ENCODE measurements around the gene DHRS3.

DNA sequence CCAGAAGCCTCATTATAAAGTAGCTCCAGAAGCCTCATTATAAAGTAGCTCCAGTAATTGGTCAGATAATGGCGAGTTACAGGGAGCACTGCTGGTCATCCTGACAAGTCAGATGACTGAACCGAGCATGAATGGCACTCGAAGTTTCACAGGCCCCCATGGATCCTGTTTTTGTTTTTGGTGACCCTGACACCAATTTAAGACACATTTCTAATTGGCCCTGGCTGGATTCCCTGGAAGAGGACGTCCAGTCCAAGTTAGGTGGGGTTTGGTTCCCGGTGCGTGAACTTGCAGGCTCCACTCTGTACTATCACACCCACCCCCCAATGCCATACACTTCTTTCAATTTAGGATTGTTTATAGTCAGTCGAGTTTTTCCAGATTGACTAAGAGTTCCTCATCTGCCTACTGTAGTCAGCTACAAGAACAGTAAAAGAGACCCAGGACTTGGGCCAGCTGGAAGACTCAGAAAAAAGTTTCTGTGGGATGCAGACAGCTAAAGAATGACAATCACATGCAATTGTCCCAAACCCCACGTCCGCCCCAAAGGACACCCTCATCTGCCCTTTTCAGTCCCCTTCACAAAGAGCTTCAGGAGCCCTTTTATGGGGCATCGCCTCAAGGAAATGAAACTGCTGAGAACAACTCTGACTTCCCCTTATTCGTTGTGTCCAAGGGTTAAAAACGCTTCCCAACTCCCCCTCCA, 2.7 kb downstream of the DHRS3 start:
- TF ChIP-seq, protein P1, sequence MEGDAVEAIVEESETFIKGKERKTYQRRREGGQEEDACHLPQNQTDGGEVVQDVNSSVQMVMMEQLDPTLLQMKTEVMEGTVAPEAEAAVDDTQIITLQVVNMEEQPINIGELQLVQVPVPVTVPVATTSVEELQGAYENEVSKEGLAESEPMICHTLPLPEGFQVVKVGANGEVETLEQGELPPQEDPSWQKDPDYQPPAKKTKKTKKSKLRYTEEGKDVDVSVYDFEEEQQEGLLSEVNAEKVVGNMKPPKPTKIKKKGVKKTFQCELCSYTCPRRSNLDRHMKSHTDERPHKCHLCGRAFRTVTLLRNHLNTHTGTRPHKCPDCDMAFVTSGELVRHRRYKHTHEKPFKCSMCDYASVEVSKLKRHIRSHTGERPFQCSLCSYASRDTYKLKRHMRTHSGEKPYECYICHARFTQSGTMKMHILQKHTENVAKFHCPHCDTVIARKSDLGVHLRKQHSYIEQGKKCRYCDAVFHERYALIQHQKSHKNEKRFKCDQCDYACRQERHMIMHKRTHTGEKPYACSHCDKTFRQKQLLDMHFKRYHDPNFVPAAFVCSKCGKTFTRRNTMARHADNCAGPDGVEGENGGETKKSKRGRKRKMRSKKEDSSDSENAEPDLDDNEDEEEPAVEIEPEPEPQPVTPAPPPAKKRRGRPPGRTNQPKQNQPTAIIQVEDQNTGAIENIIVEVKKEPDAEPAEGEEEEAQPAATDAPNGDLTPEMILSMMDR (IDR thresholded peaks at IDR 0.05), result no peak
- no peak for TF ChIP-seq POLR2A (IDR thresholded peaks at IDR 0.05)
- TF ChIP-seq POLR2AphosphoS5 (IDR thresholded peaks at IDR 0.05), result no peak
